ENCODE results near the gene RBMX.

- TF ChIP-seq CTCF (conservative IDR thresholded peaks at IDR 0.05; ENCODE audit: low read depth, low read length) = no peak
- no peak for TF ChIP-seq CEBPB (IDR thresholded peaks at IDR 0.05; ENCODE audit: low read depth, low read length)
- TF ChIP-seq MXI1 (IDR thresholded peaks at IDR 0.05; ENCODE audit: borderline replicate concordance, low read depth, low read length) = no peak
- no peak for TF ChIP-seq FOS (IDR thresholded peaks at IDR 0.05; ENCODE audit: low read depth, low read length)
These were observed 1.4 kb downstream of the RBMX start for GRCh38 chrX:136879001-136879687.
